Measurements from ENCODE around the gene TLK1. TPM values are rescaled to one million over a fixed set of nuclear protein-coding genes. Genes with fewer than 3 reads are reported as not detected.

Gene TLK1
- total and polyA plus RNA-seq, 2 donors (not counting 3 experiments of a cell fraction or from before 2014, with no cell fraction given): 5.8 to 62.7 TPM

DNA sequence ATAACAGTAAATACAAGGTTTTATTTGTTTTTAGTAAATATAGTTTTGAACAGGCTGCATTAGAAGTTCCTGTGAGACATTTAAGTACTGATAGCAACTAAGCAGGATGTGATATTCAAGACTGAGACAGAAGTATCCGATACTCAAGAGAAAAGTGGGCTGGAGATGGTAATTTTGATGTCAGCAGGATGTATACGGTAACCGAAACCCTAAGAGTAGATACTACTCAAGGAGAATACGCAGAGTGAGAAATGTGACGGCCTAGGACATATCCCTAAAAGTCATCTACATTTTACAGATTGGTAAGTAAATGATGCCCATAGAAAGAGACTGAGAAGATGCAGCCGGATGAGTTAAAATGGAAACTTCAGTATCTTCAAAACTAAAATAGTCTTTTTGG is 116.3 kb downstream of the TLK1 start:
- Histone ChIP-seq H3K4me2 (ENCODE audit: insufficient read depth, low read length) (no peak overlapping the region), H3K4me1 (ENCODE audit: control insufficient read depth, extremely low read depth, insufficient read depth, low read length) (peaks cover 9% of the 10 kb centered on the region), H3K9me3 (replicated peaks; ENCODE audit: control insufficient read depth, insufficient read depth, low read length) (no peaks in the 10 kb centered on the region), H3K9ac (replicated peaks; ENCODE audit: extremely low read depth, insufficient read depth, low read length) (no peak overlapping the region), H3K9me1 (replicated peaks; ENCODE audit: control insufficient read depth, extremely low read depth, insufficient read depth, low read length) (no peaks in the 10 kb centered on the region), H3K4me3 (replicated peaks in 1 of 3; ENCODE audit: insufficient read depth in 1 of 3, low read depth in 1 of 3, low read length in 3 of 3) (no peak overlapping the region), H3K79me2 (ENCODE audit: control insufficient read depth, insufficient read depth, low read length) (no peaks in the 10 kb centered on the region), H4K20me1 (replicated peaks; ENCODE audit: control insufficient read depth, extremely low read depth, insufficient read depth, low read length) (no peaks in the 10 kb centered on the region), H3K27ac (ENCODE audit: insufficient read depth, low read depth, low read length) (no peak overlapping the region), H2AFZ (ENCODE audit: low read depth, low read length) (no peak overlapping the region), H3K27me3 (ENCODE audit: control insufficient read depth in 2 of 2, insufficient read depth in 2 of 2, low read length in 2 of 2) (no peaks in the 10 kb centered on the region), H3K36me3 (ENCODE audit: control insufficient read depth in 2 of 2, extremely low read depth in 1 of 2, insufficient read depth in 2 of 2, low read length in 2 of 2) (peaks cover 3 to 7% of the 10 kb centered on the region in 2 experiments)
- FAIRE-seq (no peak), DNase-seq (ENCODE audit: low read depth, low spot score) (no peak)
- POLR2A ChIA-PET: no interaction called here
- no TSS peak for BruUV-seq (replicated peaks)
- intact Hi-C loops (cut with micrococcal nuclease): no loop called here
- no peak for TF ChIP-seq EZH2 (IDR thresholded peaks at IDR 0.05; ENCODE audit: borderline replicate concordance, low read depth, low read length, severe bottlenecking)
- TF ChIP-seq, protein P1, sequence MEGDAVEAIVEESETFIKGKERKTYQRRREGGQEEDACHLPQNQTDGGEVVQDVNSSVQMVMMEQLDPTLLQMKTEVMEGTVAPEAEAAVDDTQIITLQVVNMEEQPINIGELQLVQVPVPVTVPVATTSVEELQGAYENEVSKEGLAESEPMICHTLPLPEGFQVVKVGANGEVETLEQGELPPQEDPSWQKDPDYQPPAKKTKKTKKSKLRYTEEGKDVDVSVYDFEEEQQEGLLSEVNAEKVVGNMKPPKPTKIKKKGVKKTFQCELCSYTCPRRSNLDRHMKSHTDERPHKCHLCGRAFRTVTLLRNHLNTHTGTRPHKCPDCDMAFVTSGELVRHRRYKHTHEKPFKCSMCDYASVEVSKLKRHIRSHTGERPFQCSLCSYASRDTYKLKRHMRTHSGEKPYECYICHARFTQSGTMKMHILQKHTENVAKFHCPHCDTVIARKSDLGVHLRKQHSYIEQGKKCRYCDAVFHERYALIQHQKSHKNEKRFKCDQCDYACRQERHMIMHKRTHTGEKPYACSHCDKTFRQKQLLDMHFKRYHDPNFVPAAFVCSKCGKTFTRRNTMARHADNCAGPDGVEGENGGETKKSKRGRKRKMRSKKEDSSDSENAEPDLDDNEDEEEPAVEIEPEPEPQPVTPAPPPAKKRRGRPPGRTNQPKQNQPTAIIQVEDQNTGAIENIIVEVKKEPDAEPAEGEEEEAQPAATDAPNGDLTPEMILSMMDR (IDR thresholded peaks at IDR 0.05; ENCODE audit: extremely low read depth in 1 of 2, insufficient read depth in 1 of 2, low read depth in 1 of 2, low read length in 2 of 2): no peak
- TF ChIP-seq MYC (IDR thresholded peaks at IDR 0.05; ENCODE audit: low read depth, low read length): no peak
- no peak for TF ChIP-seq FOS (IDR thresholded peaks at IDR 0.05; ENCODE audit: borderline replicate concordance, insufficient read depth, low read length)
- TF ChIP-seq JUN (IDR thresholded peaks at IDR 0.05; ENCODE audit: borderline replicate concordance, insufficient read depth, insufficient read length, low read depth): no peak
- TF ChIP-seq, protein P2, sequence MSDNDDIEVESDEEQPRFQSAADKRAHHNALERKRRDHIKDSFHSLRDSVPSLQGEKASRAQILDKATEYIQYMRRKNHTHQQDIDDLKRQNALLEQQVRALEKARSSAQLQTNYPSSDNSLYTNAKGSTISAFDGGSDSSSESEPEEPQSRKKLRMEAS (IDR thresholded peaks at IDR 0.05; ENCODE audit: insufficient read depth, insufficient read length): no peak
- TF ChIP-seq POLR2A (IDR thresholded peaks at IDR 0.05; ENCODE audit: low read depth, low read length): no peak
- TF ChIP-seq POLR2AphosphoS5 (IDR thresholded peaks at IDR 0.05; ENCODE audit: insufficient read depth, low read depth, low read length): no peak
- CTCF ChIA-PET: no interaction called here
- dilution Hi-C loops (cut with MboI; ENCODE audit: extremely low pct_ligation_motif_present, low sequenced_read_pairs): no loop called here

Data from endothelial cell of umbilical vein (primary cell).